Astrocyte (in vitro differentiated cells and primary cell): ENCODE results near the gene NUCB2.

Experiments used
- EZH2 ChIP-seq: IDR thresholded peaks from 2 replicates; pipeline ENCODE4 v1.6.1; 2012; ENCODE audit warnings: mild to moderate bottlenecking, low read length, inconsistent platforms; ENCODE audit not compliant: insufficient read depth
- TF ChIP-seq, protein P1 (sequence below): IDR thresholded peaks from 2 replicates; pipeline ENCODE4 v1.5.1; 2011; ENCODE audit warnings: low read depth, mild to moderate bottlenecking, inconsistent platforms, low read length, moderate library complexity; ENCODE audit not compliant: insufficient read depth

DNA sequence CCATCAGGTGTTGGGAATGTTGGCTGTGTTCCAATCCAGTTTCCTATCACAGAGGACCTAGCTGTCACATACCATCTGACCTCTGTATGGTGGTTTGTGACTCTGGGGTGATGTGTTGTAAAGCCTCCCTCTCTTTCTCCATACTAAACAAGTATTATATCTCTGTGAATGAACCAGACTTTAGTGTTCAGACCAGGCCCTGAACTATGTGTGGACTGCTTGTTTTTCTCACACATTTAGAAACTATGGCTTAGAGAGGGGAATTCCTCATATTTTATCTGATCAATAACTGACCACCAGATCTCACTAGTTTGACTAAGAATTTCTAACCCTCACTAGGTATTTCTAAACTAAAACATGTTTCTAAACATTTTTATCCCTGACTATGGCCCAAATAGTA is 92.6 kb downstream of the NUCB2 start:
- TF ChIP-seq, protein P1, sequence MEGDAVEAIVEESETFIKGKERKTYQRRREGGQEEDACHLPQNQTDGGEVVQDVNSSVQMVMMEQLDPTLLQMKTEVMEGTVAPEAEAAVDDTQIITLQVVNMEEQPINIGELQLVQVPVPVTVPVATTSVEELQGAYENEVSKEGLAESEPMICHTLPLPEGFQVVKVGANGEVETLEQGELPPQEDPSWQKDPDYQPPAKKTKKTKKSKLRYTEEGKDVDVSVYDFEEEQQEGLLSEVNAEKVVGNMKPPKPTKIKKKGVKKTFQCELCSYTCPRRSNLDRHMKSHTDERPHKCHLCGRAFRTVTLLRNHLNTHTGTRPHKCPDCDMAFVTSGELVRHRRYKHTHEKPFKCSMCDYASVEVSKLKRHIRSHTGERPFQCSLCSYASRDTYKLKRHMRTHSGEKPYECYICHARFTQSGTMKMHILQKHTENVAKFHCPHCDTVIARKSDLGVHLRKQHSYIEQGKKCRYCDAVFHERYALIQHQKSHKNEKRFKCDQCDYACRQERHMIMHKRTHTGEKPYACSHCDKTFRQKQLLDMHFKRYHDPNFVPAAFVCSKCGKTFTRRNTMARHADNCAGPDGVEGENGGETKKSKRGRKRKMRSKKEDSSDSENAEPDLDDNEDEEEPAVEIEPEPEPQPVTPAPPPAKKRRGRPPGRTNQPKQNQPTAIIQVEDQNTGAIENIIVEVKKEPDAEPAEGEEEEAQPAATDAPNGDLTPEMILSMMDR = no peak
- no peak for TF ChIP-seq EZH2
